Measurements from ENCODE around the gene ITGA4. TPM values are rescaled to one million over a fixed set of nuclear protein-coding genes. Genes with fewer than 3 reads are reported as not detected.

ITGA4 gene
- total RNA-seq, 2 donors from 2014 or later: 4.1 to 6.7 TPM

GRCh38 chr2:181454686-181455450 is 2.3 kb upstream of the ITGA4 start:
- Histone ChIP-seq H3K4me1 (no peaks in the 10 kb centered on the region), H3K9me3 (no peaks in the 10 kb centered on the region), H3K4me3 (no peak overlapping the region), H3K36me3 (no peaks in the 10 kb centered on the region), H3K27me3 (no peaks in the 10 kb centered on the region), H3K9ac (ENCODE audit: low read depth in 2 of 2, low read length in 2 of 2) (no peak overlapping the region), H3K27ac (no peak overlapping the region)
- no peak for TF ChIP-seq CTCF (IDR thresholded peaks at IDR 0.05)
- no peak for DNase-seq
- intact Hi-C loops (cut with DNase I): no loop called here

GRCh38 chr2:181456660-181457120 is 496 bp upstream of the ITGA4 start:
- peak overlapping the region; percentile 71 for H3K27ac ChIP-seq
- H3K4me1 ChIP-seq: no peaks in the 10 kb centered on the region
- no peak for TF ChIP-seq CTCF (IDR thresholded peaks at IDR 0.05)
- no peaks in the 10 kb centered on the region for H3K9me3 ChIP-seq
- no peaks in the 10 kb centered on the region for H3K27me3 ChIP-seq
- peak; percentile 45 for DNase-seq
- peak overlapping the region; percentile 39 for H3K4me3 ChIP-seq
- intact Hi-C loops (cut with DNase I): no loop called here
- H3K9ac ChIP-seq (ENCODE audit: low read depth in 2 of 2, low read length in 2 of 2): peak overlapping the region; percentile 56 to 82
- no peaks in the 10 kb centered on the region for H3K36me3 ChIP-seq

GRCh38 chr2:181457741-181458425 is 697 bp downstream of the ITGA4 start:
- Histone ChIP-seq H3K36me3 (no peaks in the 10 kb centered on the region), H3K4me1 (no peaks in the 10 kb centered on the region), H3K9me3 (no peaks in the 10 kb centered on the region), H3K4me3 (peak overlapping the region; percentile 39), H3K27me3 (no peaks in the 10 kb centered on the region), H3K27ac (peak overlapping the region; percentile 71), H3K9ac (ENCODE audit: low read depth in 2 of 2, low read length in 2 of 2) (peak overlapping the region; percentile 62 to 82)
- DNase-seq: peak; percentile 39
- no peak for TF ChIP-seq CTCF (IDR thresholded peaks at IDR 0.05)
- intact Hi-C loops (cut with DNase I): no loop called here

- H3K27me3 ChIP-seq: no peaks in the 10 kb centered on the region
- H3K4me1 ChIP-seq: no peaks in the 10 kb centered on the region
- H3K36me3 ChIP-seq: no peaks in the 10 kb centered on the region
- H3K27ac ChIP-seq: peak overlapping the region; percentile 71
- H3K9ac ChIP-seq (ENCODE audit: low read depth in 2 of 2, low read length in 2 of 2): peak overlapping the region in 1 of 2 donors; percentile 62
- peak overlapping the region; percentile 39 for H3K4me3 ChIP-seq
- no peaks in the 10 kb centered on the region for H3K9me3 ChIP-seq
- intact Hi-C loops (cut with DNase I): no loop called here
- TF ChIP-seq CTCF (IDR thresholded peaks at IDR 0.05): no peak
- no peak for DNase-seq
Measured at GRCh38 chr2:181458871-181459270, 1.7 kb downstream of the ITGA4 start.

- no peaks in the 10 kb centered on the region for H3K4me1 ChIP-seq
- no peak for TF ChIP-seq CTCF (IDR thresholded peaks at IDR 0.05)
- DNase-seq: no peak
- H3K9ac ChIP-seq (ENCODE audit: low read depth in 2 of 2, low read length in 2 of 2): no peak overlapping the region
- no peak overlapping the region for H3K4me3 ChIP-seq
- intact Hi-C loops (cut with DNase I): loop anchor here (10.0 kb wide), 1 partner anchor 355 kb away; no protein-coding TSS in a partner anchor
- no peaks in the 10 kb centered on the region for H3K27me3 ChIP-seq
- no peaks in the 10 kb centered on the region for H3K36me3 ChIP-seq
- H3K9me3 ChIP-seq: no peaks in the 10 kb centered on the region
- H3K27ac ChIP-seq: no peak overlapping the region
Measured at GRCh38 chr2:181459621-181460021, 2.4 kb downstream of the ITGA4 start.
